H4 (cell line): ENCODE data around the gene OR2W1. TPM values are rescaled to one million over a fixed set of nuclear protein-coding genes. Genes with fewer than 3 reads are reported as not detected.

Experiments used
- DNase-seq: peaks from one replicate; pipeline ENCODE4 v3.0.0-alpha.2; 2015; ENCODE audit warnings: low spot score
- total RNA-seq: library from RNA; depleted of rRNA; stranded (reverse); fragments of >200 nt; shearing (Covaris generic); gene quantifications from 2 replicates; pipeline ENCODE4 v1.2.3, GENCODE V29; 2014; rRNA removed

Gene OR2W1
- total RNA-seq, 1 experiment from 2014 or later = not detected

DNA sequence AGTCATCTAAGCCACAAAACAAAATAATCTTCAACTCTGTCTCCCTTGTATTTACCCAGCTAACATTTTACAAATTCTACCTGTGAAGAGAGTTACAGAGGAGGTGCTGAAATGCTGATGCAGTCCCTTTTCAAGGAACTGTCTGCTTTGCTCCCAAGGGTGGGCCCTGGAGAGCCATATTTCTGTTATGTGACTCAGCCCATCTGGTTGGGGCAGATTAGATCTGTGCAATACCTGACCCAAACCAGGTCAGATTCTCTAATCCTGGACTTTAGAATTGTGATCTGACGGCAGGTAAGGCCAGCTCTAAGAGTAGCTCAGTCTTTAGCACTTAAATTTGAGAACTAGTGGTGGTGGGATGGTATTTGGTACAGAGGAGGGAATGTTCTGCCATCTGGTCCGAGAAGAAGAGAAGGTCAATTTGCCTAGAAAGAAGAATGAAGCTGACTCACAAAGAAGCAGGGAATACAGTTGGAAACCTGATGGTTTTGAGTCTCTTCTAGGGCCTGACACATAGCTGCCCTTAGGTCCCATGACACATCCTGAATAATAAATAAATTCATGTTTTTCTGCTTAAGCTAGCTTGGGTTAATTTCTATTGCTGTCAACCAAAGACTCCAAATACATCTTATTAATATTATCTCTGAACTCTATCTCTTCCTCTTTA, 48.0 kb downstream of the OR2W1 start:
- no peak for DNase-seq

DNA sequence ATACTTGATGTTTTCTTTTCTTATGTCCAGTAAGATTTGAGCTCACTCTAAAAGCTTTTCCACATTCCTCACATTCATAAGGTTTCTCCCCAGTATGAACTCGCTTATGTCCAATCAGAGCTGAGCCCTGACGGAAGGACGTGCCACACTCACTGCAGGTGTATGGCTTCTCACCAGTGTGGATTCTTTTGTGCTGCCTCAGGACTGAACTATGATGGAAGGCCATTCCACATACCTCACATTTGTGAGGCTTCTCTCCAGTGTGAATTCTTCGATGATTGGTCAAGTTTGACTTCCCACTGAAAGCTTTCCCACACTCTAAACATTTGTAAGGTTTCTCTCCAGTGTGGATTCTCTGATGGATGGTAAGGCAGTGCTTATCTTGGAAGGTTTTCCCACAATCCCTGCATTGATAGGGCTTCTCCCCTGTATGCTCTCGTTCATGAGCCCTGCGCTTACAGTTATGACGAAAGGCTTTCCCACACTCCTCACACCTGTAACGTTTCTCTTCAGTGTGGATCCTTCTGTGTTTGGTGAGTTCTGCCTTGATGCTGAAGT, 49.8 kb downstream of the OR2W1 start:
- no peak for DNase-seq

Other genes starting within 250 kb of the OR2W1 start
- 66.8 and 72.7 TPM in 2 replicates for gene TRIM27, start 121.2 kb downstream of the OR2W1 start, total RNA-seq
- 1.2 and 3.0 TPM in 2 replicates for gene ZNF311, start 39.9 kb downstream of the OR2W1 start, total RNA-seq
- not detected in 2 replicates for gene OR2B3, start 42.1 kb upstream of the OR2W1 start, total RNA-seq
- not detected in 2 replicates for gene OR2J1, start 54.3 kb upstream of the OR2W1 start, total RNA-seq
- not detected in 2 replicates for gene OR2J3, start 62.9 kb upstream of the OR2W1 start, total RNA-seq
- not detected in 2 replicates for gene OR2J2, start 125.7 kb upstream of the OR2W1 start, total RNA-seq